ENCODE results near the gene LKAAEAR1. TPM values are rescaled to one million over a fixed set of nuclear protein-coding genes. Genes with fewer than 3 reads are reported as not detected.

LKAAEAR1 gene
- total and polyA plus RNA-seq, 2 donors from 2014 or later, result 0.31 TPM; not detected in 1

DNA sequence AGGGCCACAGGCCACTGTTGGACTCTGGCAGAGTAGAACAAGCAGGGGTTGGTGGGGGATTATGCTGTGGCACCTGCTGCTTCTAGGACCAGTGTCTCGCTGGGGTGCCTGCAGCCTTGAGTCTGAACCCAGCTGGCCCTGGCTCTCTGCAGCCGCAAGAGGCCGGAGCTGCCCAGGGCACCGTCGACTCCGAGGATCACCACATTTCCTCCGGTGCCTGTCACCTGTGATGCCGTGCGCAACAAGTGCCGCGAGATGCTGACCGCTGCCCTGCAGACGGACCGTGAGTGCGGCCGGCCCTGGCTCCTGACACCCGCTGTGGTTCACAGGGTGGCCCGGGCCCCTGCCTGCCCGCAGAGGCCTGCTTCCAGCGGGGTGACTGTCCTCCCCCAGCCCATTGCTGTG lies 15.0 kb downstream of the LKAAEAR1 start:
- no peak for DNase-seq
- peaks cover 0 to 6% (median 4%) of the 10 kb centered on the region in 3 donors for H3K4me1 ChIP-seq (ENCODE audit: control insufficient read depth in 2 of 3, insufficient read depth in 2 of 3, low read depth in 1 of 3, low read length in 3 of 3)
- H3K27me3 ChIP-seq (ENCODE audit: control insufficient read depth, insufficient read depth, low read length), result no peaks in the 10 kb centered on the region
- TF ChIP-seq, protein P1, sequence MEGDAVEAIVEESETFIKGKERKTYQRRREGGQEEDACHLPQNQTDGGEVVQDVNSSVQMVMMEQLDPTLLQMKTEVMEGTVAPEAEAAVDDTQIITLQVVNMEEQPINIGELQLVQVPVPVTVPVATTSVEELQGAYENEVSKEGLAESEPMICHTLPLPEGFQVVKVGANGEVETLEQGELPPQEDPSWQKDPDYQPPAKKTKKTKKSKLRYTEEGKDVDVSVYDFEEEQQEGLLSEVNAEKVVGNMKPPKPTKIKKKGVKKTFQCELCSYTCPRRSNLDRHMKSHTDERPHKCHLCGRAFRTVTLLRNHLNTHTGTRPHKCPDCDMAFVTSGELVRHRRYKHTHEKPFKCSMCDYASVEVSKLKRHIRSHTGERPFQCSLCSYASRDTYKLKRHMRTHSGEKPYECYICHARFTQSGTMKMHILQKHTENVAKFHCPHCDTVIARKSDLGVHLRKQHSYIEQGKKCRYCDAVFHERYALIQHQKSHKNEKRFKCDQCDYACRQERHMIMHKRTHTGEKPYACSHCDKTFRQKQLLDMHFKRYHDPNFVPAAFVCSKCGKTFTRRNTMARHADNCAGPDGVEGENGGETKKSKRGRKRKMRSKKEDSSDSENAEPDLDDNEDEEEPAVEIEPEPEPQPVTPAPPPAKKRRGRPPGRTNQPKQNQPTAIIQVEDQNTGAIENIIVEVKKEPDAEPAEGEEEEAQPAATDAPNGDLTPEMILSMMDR (IDR thresholded peaks at IDR 0.05; ENCODE audit: borderline replicate concordance, extremely low read depth, insufficient read depth), result no peak
- FAIRE-seq, result no peak
- no peak overlapping the region for H3K9ac ChIP-seq (ENCODE audit: low read length in 3 of 3)
- intact Hi-C loops (cut with DNase I), result no loop called here
- H3K36me3 ChIP-seq (ENCODE audit: control insufficient read depth in 2 of 3, insufficient read depth in 3 of 3, low read length in 3 of 3), result no peaks in the 10 kb centered on the region
- no peak overlapping the region for H3K4me3 ChIP-seq (ENCODE audit: low read length in 3 of 3)
- no peak overlapping the region for H3K27ac ChIP-seq (ENCODE audit: low read depth in 2 of 2, low read length in 2 of 2)
- H3K9me3 ChIP-seq (ENCODE audit: control insufficient read depth in 2 of 3, insufficient read depth in 1 of 3, low read length in 3 of 3), result no peaks in the 10 kb centered on the region

DNA sequence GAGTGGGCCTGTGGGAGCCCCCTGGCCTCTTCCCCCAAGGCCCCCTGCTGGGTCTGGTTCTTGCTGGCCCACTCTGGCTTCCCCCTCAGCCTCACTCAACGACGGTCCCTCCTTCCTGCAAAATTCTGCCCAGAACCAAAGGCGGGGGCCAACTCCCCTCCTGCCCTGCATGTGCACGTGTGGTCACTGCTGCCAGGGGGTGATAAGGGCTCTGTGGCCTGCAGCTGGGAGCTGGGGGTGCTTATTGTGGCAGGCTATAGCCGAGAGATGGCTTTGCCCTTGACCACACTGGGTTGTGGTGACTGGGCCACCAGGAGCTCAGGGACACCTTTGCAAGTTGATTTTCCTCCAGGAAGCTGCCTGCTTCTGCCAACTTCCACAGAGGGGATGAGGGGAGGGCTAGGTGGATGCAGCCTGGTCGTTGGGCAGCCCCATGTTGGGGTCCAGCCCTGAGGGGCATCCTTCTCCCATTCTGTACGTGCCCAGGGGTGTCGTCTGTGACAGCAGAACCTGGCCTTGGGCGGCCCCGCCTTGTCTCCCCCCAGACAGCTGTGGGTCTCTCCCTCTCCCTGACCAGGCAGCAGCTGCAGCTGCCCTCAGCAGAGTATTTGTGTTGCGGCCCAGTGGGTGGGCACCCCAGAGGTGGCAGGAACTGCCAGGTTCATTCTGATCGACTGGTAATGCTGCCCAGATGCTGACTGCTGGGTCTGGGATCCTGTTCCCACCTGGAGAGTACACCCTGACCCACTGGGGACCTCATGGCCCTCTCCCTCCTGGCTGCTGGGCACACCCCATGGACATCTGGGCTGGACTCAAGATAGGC lies 15.6 kb downstream of the LKAAEAR1 start:
- no peaks in the 10 kb centered on the region for H3K36me3 ChIP-seq (ENCODE audit: control insufficient read depth in 2 of 3, insufficient read depth in 3 of 3, low read length in 3 of 3)
- no peak overlapping the region for H3K27ac ChIP-seq (ENCODE audit: low read depth in 2 of 2, low read length in 2 of 2)
- DNase-seq (no peak), FAIRE-seq (no peak)
- no peaks in the 10 kb centered on the region for H3K9me3 ChIP-seq (ENCODE audit: control insufficient read depth in 2 of 3, insufficient read depth in 1 of 3, low read length in 3 of 3)
- H3K9ac ChIP-seq (ENCODE audit: low read length in 3 of 3), result no peak overlapping the region
- H3K27me3 ChIP-seq (ENCODE audit: control insufficient read depth, insufficient read depth, low read length), result no peaks in the 10 kb centered on the region
- TF ChIP-seq, protein P1 (IDR thresholded peaks at IDR 0.05; ENCODE audit: borderline replicate concordance, extremely low read depth, insufficient read depth), result no peak
- peaks cover 0 to 12% (median 6%) of the 10 kb centered on the region in 3 donors for H3K4me1 ChIP-seq (ENCODE audit: control insufficient read depth in 2 of 3, insufficient read depth in 2 of 3, low read depth in 1 of 3, low read length in 3 of 3)
- no peak overlapping the region for H3K4me3 ChIP-seq (ENCODE audit: low read length in 3 of 3)
- intact Hi-C loops (cut with DNase I), result no loop called here

DNA sequence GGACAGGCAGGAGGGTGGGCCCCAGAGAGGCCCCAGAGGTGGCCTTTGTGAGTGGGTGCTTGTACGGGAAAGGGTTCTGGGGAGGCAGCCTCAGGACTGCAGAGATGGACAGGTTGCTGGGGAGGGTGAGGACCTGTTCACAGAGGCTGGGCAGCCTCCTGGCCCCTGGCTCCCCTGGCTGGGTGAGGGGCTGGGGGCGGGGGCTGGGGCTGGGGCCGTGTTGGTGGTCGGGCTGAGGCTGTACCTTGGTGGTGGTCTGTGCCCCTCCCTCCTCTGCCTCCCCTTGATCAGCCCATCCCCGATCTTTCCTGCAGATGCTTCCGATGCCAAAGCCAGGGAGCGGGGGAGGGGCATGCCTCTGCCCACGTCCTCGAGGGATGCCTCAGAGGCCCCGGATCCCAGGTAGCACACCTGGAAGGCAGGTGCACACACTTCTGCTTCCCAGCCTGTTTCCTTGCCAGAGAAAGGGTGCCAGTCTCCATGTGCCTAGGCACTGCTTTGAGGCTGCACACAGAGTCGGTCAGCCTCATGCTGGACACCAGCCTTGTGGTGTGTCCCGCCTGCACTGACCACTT lies 16.4 kb downstream of the LKAAEAR1 start:
- H3K27ac ChIP-seq (ENCODE audit: low read depth in 2 of 2, low read length in 2 of 2), result no peak overlapping the region
- FAIRE-seq (no peak), DNase-seq (no peak)
- no peak overlapping the region for H3K4me3 ChIP-seq (ENCODE audit: low read length in 3 of 3)
- no peak overlapping the region for H3K9ac ChIP-seq (ENCODE audit: low read length in 3 of 3)
- no peaks in the 10 kb centered on the region for H3K9me3 ChIP-seq (ENCODE audit: control insufficient read depth in 2 of 3, insufficient read depth in 1 of 3, low read length in 3 of 3)
- TF ChIP-seq, protein P1 (IDR thresholded peaks at IDR 0.05; ENCODE audit: borderline replicate concordance, extremely low read depth, insufficient read depth), result no peak
- intact Hi-C loops (cut with DNase I), result no loop called here
- H3K36me3 ChIP-seq (ENCODE audit: control insufficient read depth in 2 of 3, insufficient read depth in 3 of 3, low read length in 3 of 3), result no peaks in the 10 kb centered on the region
- H3K27me3 ChIP-seq (ENCODE audit: control insufficient read depth, insufficient read depth, low read length), result no peaks in the 10 kb centered on the region
- peaks cover 0 to 13% (median 6%) of the 10 kb centered on the region in 3 donors for H3K4me1 ChIP-seq (ENCODE audit: control insufficient read depth in 2 of 3, insufficient read depth in 2 of 3, low read depth in 1 of 3, low read length in 3 of 3)
